Left renal pelvis (tissue), 4 donors: ENCODE measurements around the gene SDCCAG8. TPM values are rescaled to one million over a fixed set of nuclear protein-coding genes. Genes with fewer than 3 reads are reported as not detected.

ENCODE experiments used
- DNase-seq, 4 donors: peaks; one replicate each; pipeline ENCODE4 v3.0.0-alpha.2; 2013; ENCODE audit warnings: low read depth in 4 of 4, low spot score in 3 of 4
- polyA plus RNA-seq, 4 donors: library from polyadenylated mRNA; unstranded; fragments of 120-200 nt; gene quantifications; one replicate each; pipeline ENCODE4 v1.2.1, GENCODE V29; 2013; ENCODE audit not compliant: insufficient read length in 4 of 4

Gene SDCCAG8
- polyA plus RNA-seq, 4 donors = 39.2 to 44.0 (median 42.4) TPM

DNA sequence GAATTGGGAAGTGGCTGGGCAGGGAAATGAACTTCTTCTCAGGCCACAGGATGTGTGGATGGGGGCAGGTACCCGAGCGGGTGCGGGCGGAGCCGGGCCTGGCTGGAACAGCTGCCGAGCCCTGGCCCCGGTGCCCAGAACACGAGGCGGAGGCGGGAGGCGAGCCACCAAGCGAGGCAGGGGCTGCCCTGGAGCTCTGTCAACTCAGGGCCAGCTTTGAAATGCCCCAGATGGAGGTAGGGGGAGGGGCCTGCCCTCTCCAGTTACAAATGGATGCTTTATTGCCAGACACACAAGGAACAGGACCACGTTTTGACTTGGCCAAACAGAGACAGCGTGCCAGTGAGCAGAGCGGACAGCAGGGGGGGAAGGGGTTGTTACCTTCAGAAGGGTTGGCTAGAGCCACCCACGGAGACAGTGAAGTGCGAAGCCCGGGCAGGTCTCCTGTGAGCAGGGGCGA lies 240.4 kb downstream of the SDCCAG8 start:
- DNase-seq = no peak

GRCh38 chr1:243496806-243497205 lies 241.0 kb downstream of the SDCCAG8 start:
- DNase-seq = no peak

DNA sequence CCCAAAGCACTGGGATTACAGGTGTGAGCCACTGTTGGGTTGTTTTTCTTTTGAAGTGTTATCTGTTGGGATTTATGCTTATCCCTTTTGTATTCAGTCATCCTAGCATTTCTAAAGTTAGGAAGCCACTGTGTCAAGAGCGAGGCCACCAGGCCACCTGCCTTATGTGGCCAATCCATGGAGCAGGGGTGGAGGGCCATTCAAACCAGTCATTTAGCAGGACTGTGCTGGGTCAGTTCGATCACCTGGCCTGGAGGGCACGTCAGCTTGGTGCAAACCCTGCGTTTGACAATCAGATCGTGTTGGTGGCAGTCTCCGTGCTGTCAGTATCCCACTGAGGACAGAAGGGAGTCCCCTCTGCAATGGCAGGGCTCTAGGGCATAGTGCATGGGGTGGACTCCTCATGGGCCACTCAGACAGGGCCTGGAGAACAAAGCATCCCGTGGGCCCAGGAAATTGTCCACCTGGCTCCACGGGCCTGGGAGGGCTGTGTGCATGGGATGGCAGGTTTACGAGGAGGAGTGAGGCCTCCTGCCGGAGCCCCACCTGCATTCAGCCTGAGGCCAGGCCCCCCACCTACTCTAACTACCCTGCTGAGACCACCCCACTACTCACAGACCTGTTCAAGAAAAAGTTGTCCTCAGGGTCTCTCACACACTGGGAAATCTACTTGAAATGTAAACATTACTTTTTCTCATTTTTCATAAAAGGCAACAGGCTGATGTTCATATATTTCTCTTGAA lies 242.3 kb downstream of the SDCCAG8 start:
- no peak for DNase-seq

DNA sequence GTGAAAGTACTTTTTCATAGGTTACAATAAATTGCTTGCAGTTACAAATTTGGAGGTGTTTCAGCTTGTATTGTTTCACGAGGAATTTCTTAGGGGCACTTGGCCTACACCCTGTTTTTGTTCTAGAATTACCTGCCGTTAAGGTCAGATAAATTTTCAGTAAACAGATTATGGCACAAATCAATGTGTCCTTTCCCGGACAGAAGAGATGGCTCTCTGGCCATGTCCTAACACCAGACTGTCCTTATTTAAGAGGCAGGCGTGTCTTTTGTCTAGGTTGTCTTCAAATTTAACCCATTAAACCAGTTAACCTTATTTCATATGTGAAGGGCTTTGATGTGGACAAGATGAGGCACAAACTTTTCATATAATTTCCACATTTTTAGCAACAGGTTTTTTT lies 243.4 kb downstream of the SDCCAG8 start:
- DNase-seq = no peak

GRCh38 chr1:243499711-243500110 lies 243.9 kb downstream of the SDCCAG8 start:
- no peak for DNase-seq

- no peak for DNase-seq
These were observed 244.7 kb downstream of the SDCCAG8 start for GRCh38 chr1:243500512-243500911.

DNA sequence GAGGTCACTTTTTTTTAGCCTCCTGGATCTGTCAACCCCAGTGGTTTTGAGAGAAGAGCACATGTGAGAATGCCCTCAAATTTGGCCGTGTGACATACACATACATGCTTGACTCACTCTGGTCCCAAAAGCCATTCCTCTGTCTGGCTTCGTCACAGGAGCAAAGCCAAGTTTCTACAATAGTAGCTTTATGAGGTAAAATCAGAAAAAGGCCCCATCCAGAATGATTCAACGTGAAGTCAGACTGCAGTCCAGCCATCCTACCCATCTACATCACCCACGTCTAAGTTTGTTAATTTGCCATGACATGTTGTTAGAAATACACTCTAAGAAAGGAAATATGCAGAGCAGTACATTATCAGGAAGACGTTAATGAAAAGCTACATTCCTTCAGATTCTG lies 245.2 kb downstream of the SDCCAG8 start:
- no peak for DNase-seq

DNA sequence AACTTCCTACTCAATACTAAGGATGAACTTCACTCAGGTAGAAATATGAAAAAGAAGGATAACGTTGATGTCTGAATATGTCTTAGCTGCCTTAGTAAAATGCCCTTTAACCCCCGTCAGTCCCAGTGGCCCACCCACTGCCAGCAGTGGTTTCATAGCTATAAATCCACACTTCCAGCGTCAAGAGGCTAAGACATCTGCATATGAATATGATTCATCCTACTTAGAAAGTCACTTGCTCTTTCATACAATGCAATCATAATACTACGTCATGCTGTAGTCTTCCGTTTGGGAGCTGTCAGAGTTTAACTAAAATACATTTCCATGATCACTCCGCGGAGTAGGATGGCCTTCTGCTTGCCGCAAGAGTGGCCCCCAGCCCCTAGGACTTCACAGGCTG lies 247.3 kb downstream of the SDCCAG8 start:
- DNase-seq = no peak

GRCh38 chr1:243505986-243506689 lies 250.3 kb downstream of the SDCCAG8 start:
- no peak for DNase-seq

GRCh38 chr1:243507001-243507671 lies 251.3 kb downstream of the SDCCAG8 start:
- DNase-seq = no peak

- DNase-seq = no peak
These were observed 251.9 kb downstream of the SDCCAG8 start for GRCh38 chr1:243507672-243508302.

DNA sequence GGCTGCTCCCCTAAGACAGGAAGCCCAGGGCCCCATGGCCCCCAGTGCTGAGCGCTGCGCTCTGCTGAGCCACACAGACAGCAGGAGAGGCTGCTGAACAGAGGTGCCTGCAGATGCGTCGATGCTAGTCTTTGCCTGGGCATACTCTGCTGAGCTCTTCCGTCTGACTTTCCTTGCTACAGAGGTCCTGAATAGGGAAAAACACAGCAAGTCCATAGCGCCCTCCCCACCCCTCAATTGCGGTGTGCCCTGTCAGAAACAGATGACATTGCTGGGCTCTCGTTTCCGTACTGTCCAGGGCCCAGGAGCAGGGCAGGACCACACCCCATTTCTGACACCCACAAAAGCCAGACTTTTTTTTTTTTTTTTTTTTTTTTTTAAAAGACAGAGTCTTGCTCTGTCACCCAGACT lies 252.5 kb downstream of the SDCCAG8 start:
- DNase-seq = no peak

DNA sequence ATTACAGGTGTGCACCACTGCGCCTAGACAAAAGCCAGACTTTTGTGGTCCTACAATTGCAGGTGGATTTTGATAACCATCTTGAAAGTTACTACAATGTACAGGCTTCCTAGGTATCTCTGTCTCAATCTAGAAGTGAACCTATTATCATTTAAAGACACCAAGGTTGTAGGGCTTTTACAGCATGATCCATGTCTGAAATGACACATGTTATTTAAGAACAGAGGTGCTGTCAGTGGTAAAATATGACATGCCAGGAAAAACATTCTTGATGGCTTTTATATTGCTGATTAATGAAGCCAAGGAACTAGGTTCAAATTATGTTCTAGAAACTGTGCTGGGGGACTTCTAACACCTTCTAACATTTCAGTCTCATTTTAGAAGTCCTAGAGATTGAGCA lies 253.1 kb downstream of the SDCCAG8 start:
- DNase-seq = no peak

GRCh38 chr1:243510928-243511327 lies 255.1 kb downstream of the SDCCAG8 start:
- no peak for DNase-seq

DNA sequence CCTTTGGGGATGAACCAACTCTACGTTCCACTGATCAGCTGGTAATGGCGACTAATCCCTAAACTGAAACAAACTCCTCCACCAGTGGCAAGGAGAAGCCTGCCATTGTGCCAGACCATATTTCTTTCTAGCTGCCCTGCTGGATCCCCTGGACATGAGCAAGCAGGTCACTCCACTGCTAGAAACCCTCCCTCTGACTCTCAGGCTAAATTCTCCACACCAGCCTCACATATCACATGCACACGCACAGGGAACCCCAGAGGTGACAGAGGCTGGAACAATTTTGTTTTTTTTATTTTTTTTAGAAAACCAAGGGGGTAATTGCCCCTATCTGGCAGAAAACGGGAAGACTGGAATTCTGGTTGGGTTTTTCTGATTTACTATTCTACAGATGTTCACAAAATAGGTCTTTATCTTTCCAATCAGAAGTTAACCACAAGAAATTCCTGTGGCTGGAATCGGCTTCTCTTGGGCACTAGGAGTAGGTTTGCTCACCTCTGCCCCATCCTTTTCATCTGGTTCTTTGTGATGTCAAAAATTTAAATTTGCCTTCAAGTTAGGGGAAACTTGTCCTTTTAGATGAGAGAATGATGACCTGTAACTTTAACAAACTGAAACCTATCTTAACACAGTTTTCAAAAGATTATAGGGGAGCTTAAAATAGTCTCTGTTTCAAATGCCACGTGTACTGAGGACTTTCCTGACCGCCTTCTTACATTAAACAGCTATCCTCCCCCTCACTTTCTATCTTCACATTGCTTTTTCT lies 258.1 kb downstream of the SDCCAG8 start:
- DNase-seq = no peak

- no peak for DNase-seq
These were observed 259.1 kb downstream of the SDCCAG8 start for GRCh38 chr1:243514927-243515326.

DNA sequence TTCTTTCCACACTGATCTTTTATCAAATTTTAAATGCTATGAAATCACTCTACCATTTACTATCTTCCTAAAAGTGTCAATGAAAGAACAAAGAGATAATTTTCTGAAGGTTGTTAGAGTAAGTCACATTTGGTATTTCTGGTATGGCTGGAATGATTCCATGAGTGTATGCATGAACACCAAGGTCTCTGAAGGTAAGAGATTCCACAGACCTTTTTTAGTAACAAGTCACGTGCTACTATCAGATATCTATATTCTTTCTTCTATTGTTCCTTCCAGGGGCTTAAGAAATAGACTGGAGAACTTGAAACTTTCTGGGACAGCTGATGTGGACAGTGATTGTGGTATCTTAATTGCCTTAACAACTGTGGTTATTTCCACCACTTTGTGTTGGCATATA lies 265.0 kb downstream of the SDCCAG8 start:
- no peak for DNase-seq

DNA sequence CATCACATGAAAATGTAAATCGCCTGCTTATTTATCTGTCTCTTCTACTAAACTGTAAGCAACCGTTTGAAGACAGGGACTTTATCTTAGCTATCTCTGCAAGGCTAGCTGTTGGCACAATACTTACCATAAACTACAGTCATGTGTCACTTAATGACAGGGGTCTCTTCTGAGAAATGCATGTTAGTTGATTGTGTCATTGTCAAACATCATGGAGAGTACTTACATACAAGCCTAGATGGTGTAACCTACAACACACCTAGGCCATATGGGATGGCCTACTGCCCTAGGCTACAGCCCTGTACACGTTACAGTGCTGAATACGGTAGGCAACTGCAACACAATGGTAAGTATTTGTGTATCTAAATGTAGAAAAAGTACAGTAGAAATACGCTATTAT lies 267.9 kb downstream of the SDCCAG8 start:
- DNase-seq = no peak

GRCh38 chr1:243525085-243525487 lies 269.2 kb downstream of the SDCCAG8 start:
- no peak for DNase-seq

GRCh38 chr1:243526180-243526579 lies 270.3 kb downstream of the SDCCAG8 start:
- no peak for DNase-seq
